Left colon (tissue), 2 donors: ENCODE results near the gene CDX2. TPM values are rescaled to one million over a fixed set of nuclear protein-coding genes. Genes with fewer than 3 reads are reported as not detected.

Experiments
- ATAC-seq: fragments of 200-7000 bp; cut with Tn5 transposase; one replicate; pipeline ENCODE4 v1.9.1; 2020; ENCODE audit warnings: mild to moderate bottlenecking, moderate library complexity
- DNase-seq, 2 donors: peaks; one replicate each; pipeline ENCODE4 v3.0.0-alpha.2; 2020
- intact Hi-C, 2 donors: fragments of 100-400 bp; cut with DNase I in 1 of 2; cut with micrococcal nuclease in 1 of 2; formaldehyde crosslinking; loops; one replicate each; pipeline versions ENCODE4 v1.11.2 to v1.14.0; 2022; cut with DNase I, micrococcal nuclease
- total RNA-seq, 2 donors: library from RNA; stranded (reverse); fragmentation: NEBNext Ultra II Directional; extraction: Animal tissue kit (Norgen Biotek cat#: 25700); gene quantifications; one replicate each; pipeline ENCODE4 v1.2.1, GENCODE V29; 2021
- donor health status: DM: no; HTN: no; CAD: no.
- donor health status: DM: yes; HTN: yes; CAD: no.

Gene CDX2
- total RNA-seq, 2 donors from 2014 or later: 266 to 293 TPM

DNA sequence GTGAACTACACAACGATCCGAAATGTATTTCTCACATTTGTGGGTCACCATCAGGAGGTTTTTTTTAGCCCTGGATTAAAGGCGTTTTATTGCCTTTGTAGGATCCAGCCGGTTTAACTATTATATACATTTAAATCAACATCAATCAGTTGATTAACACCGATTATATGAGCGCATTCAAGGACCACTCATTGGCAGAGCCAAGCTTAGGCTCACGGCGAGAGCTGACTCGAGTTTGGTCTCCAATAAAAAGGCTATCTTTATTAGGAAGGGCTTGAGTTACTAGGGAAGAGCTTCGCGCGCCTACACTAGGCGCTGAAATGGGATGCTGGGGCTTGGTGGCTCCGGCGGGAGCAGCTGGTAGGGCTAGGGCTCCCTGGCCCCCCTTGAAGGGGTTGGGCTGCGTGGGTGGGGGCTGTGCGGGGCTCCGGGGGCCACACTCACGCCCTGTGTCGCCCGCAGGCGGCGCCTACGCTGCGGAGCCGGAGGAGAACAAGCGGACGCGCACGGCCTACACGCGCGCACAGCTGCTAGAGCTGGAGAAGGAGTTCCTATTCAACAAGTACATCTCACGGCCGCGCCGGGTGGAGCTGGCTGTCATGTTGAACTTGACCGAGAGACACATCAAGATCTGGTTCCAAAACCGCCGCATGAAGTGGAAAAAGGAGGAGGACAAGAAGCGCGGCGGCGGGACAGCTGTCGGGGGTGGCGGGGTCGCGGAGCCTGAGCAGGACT, 45.2 kb downstream of the CDX2 start:
- ATAC-seq (no peak), DNase-seq (no peak)
- intact Hi-C loops: no loop called here

DNA sequence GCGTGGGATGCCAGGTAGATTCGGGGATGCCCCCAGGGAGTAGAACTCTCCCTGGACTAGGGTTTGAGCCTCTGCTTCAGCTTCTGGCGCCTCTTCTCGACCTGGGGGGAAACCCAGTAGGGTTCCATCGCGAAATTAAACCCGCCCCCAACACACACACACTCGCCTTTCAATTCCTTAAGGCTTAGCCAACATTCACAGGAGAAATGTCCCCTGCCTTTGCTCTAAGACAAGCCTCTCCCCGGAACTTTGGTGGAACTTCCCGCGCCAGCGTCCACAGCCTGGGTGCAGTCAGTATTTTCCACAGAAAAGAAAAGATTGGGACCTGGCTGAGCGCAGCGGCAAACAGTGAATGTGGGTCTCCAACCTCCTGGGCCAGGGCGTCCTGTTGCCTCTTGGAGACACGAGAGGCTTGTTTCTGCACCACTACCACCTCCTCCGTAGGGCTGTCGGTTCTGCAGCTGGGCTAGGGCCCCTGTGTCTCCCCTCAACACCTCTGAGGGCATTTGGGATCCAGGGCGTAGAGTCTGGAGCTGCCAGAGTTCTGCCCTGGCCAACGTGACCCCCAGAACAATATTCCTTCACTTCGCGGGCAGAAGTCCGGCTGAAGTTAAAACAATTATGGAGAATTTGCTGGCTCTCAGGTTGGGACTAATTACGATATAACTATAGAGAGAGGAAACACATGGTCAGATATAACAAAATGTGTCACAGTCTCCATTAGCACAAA, 46.1 kb downstream of the CDX2 start:
- ATAC-seq (no peak), DNase-seq (no peak)
- intact Hi-C loops: no loop called here

- DNase-seq (no peak), ATAC-seq (no peak)
- intact Hi-C loops: no loop called here
Observed at GRCh38 chr13:27921961-27922882, 46.9 kb downstream of the CDX2 start.

DNA sequence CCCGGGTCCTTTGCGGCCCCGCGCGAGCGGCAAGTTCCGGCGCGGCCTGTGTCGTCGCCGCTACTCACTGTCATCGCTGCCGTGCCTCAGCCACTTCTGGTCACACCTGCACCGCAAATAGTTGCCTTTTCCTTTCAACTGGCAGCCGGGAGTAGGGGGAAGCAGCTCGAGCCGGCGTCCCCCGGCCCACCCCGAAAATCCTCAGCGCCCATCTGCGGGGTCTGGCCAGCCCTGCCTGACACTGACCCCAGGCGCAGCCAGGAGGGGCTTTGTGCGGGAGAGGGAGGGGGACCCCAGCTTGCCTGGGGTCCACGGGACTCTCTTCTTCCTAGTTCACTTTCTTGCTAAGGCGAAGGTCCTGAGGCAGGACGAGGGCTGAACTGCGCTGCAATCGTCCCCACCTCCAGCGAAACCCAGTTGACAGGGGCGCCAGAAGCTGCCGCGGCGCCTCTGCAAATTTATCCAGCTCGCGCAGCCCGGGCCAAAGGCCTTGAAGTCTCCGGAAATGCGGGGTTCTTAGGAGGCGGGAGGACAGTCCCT, 47.6 kb downstream of the CDX2 start:
- no peak for DNase-seq
- intact Hi-C loops: no loop called here
- ATAC-seq: peak; percentile 14

DNA sequence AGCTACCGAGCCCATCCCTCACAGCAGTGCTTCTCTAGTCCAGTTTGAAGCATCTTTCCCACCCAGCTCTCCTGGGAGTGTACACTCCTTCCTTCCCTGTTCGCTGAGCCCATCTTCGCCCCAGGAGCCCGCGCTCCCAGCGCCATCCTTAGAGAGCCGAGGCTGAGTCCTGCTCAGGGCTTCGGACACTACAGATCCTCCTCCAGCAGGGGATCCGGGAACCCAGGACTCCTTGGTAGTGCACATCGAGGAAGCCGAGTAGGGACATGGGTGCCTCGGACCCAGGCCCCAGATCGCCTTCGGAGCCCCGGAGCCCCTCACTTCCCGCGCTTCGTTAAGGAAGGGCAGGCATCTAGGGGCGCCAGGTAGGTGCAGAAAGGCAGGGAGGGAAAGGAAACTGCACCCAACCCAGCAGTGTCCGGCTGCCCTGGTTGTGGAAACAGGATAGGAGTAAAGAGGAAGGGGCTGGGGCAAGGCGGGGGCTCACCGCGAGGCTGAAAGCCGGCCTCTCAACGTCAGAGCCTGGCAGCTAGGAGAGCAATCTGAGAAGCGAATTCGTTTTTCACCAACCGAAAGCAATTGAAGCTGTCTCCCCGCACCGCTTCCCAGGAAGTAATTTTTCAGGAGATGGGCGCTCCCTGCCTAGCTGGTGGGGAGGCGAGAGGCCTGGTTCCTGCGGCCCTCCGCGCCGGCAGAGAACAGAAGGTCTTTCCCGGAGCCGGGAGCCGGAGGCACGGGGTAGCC, 48.3 kb downstream of the CDX2 start:
- ATAC-seq: peak; percentile 56
- peak in 1 of 2 donors; percentile 26 for DNase-seq

GRCh38 chr13:27919934-27920676, 49.0 kb downstream of the CDX2 start, which contains the start of gene PDX1:
PDX1 (plus strand) TSS chr13:27920000; CDS start chr13:27920139, 139 bp downstream.
- DNase-seq: peak; percentile 62 to 74
- ATAC-seq: peak; percentile 95
- intact Hi-C loops: no loop called here

More for the DNA sequence above, 48.3 kb downstream of the CDX2 start:
- intact Hi-C loops: no loop called here

DNA sequence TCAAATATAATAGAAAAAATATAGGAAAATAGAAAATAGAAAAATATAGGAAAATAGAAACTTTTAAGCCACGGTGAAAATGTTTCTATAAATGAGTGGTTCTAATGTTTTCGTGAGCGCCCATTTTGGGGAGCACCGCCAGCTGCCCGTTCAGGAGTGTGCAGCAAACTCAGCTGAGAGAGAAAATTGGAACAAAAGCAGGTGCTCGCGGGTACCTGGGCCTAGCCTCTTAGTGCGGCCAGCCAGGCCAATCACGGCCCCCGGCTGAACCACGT, 49.5 kb downstream of the CDX2 start:
- DNase-seq (no peak), ATAC-seq (no peak)
- intact Hi-C loops: no loop called here

- DNase-seq (no peak), ATAC-seq (no peak)
- intact Hi-C loops: no loop called here
Observed at GRCh38 chr13:27918918-27919658, 50.0 kb downstream of the CDX2 start.

- DNase-seq (no peak), ATAC-seq (no peak)
- intact Hi-C loops: no loop called here
Observed at GRCh38 chr13:27918041-27918917, 50.8 kb downstream of the CDX2 start.

DNA sequence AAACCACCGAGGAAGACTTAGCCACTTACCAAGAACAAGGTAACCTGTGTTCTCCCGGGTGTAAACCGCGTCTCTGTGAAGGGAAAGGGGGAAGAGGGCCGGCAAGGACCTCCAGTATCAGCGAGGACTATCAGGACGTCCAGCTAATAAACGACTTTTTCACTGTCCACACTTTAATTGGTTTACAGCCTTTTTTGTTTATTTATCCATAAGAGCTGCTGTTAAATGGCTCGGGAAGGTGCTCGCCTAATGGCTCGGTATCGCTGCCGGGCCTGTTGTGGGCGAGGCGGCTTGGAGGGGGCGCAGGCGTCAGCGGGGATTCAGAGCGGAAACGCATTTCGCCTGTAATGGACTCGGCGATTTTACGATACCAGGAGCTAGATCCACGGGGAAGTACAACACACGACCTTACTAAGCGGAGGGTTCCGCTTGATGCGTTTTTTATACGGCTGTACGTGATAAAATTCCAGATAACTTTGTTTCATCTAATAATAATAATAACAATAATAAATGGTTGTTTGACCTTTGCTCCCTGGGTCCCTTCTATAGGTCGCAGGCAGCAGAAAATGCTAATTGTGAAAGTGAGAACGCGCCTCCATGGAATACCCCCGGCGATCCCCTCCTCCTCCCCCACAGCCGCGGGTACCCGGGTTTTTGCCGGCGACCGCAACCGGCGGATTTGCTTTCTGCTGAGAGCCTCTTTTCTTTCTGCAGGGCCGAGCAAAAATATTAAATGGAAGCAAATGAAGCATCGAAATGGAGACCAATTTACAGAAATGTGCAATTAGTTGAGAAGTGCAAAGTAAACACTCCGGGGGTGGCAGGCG, 51.8 kb downstream of the CDX2 start:
- ATAC-seq (no peak), DNase-seq (no peak)
- intact Hi-C loops: no loop called here

GRCh38 chr13:27915301-27916207, 53.6 kb downstream of the CDX2 start:
- ATAC-seq: no peak
- DNase-seq: no peak
- intact Hi-C loops: no loop called here

DNA sequence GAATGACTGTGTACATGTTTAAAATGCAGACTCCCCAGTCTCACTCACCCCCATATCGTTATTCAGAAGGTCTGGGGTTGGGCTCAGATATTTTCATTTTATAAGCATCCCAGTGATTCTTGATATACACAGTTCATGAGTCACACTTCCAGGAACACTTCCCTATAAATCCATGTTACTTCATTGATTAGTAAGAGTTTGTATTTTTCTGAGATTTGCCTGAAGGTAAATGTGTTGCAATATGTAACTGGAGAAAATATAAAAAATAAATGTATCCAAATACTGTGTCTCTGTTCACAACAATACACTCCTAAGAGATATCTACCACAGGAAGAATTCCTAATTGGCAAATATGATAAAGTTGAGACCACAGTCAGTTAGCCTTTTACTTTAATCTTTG, 56.0 kb downstream of the CDX2 start:
- ATAC-seq: no peak
- intact Hi-C loops: no loop called here
- no peak for DNase-seq

DNA sequence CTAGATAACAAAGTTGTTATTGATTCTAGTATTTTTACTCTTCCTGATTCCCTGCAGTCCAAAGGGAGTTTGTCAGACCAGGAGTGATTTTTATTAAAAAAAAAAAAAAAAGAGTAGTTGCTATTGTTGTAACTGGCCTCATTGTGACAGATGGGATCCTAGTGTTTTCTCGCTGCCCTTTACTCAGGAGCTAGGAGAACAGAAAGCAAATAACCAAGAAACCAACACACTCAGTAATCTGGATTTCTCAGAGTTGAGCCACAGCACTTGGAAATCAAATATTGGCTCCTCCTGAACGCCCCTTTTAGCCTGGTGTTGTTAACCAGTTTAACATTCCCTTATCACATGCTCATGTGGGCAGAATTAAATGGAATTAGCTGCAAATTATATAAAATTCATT, 57.6 kb downstream of the CDX2 start:
- DNase-seq (no peak), ATAC-seq (no peak)
- intact Hi-C loops: no loop called here
